Keratinocyte (primary cell): ENCODE results near the gene MRS2. TPM values are rescaled to one million over a fixed set of nuclear protein-coding genes. Genes with fewer than 3 reads are reported as not detected.

Experiments used
- DNase-seq: peaks from one replicate; pipeline ENCODE4 v3.0.0-alpha.2; 2011; ENCODE audit warnings: low read depth, missing footprints, low spot score
- FAIRE-seq: peaks from 2 replicates; lab custom pipeline; 2011; peaks lifted over from hg19 to GRCh38; lab: Jason Lieb, UNC
- H2AFZ ChIP-seq: 2 replicates; pipeline ENCODE4 v1.6.0; 2012; ENCODE audit warnings: low read length, control low read depth, inconsistent platforms; ENCODE audit not compliant: control insufficient read depth
- H3K27ac ChIP-seq: 2 replicates; pipeline ENCODE4 v1.5.1; 2011; ENCODE audit warnings: low read length; ENCODE audit not compliant: control insufficient read depth, insufficient read depth
- H3K27me3 ChIP-seq: 3 replicates; pipeline ENCODE4 v1.6.0; 2011; ENCODE audit warnings: low read length; ENCODE audit not compliant: control insufficient read depth, insufficient read depth; ENCODE audit errors: extremely low read depth
- H3K36me3 ChIP-seq, 2 experiments: 2 replicates in 1 of 2; 3 replicates in 1 of 2; pipeline ENCODE4 v1.5.1; 2011; ENCODE audit warnings: low read length in 2 of 2, mild to moderate bottlenecking in 1 of 2; ENCODE audit not compliant: control insufficient read depth in 2 of 2, insufficient read depth in 2 of 2; ENCODE audit errors: extremely low read depth in 1 of 2
- H3K4me1 ChIP-seq: 3 replicates; pipeline ENCODE4 v1.5.1; 2011; ENCODE audit warnings: low read length; ENCODE audit not compliant: control insufficient read depth, insufficient read depth; ENCODE audit errors: extremely low read depth
- H3K4me2 ChIP-seq: 3 replicates; pipeline ENCODE4 v1.6.0; 2011; ENCODE audit warnings: low read depth, low read length; ENCODE audit not compliant: control insufficient read depth, insufficient read depth; ENCODE audit errors: extremely low read depth
- H3K4me3 ChIP-seq, 3 experiments: fragments of 200-600 bp in 1 of 3; sonication (generic) in 1 of 3; 2 replicates in 2 of 3; 3 replicates in 1 of 3; pipeline ENCODE4 v1.5.1; 2011 to 2016; ENCODE audit warnings: low read length in 3 of 3, mild to moderate bottlenecking in 3 of 3, control low read depth in 2 of 3, inconsistent platforms in 1 of 3, low read depth in 1 of 3, mixed read lengths in 1 of 3, mixed run types in 1 of 3, moderate library complexity in 1 of 3; ENCODE audit not compliant: control insufficient read depth in 2 of 3, insufficient read depth in 2 of 3; ENCODE audit errors: extremely low read depth in 1 of 3
- H3K79me2 ChIP-seq: 2 replicates; pipeline ENCODE4 v1.6.0; 2012; ENCODE audit warnings: low read length; ENCODE audit not compliant: control insufficient read depth, insufficient read depth
- H3K9ac ChIP-seq: 3 replicates; pipeline ENCODE4 v1.6.0; 2011; ENCODE audit warnings: low read length; ENCODE audit not compliant: control insufficient read depth, insufficient read depth; ENCODE audit errors: extremely low read depth
- H3K9me1 ChIP-seq: 3 replicates; pipeline ENCODE4 v1.6.0; 2011; ENCODE audit warnings: low read length; ENCODE audit not compliant: control insufficient read depth, insufficient read depth; ENCODE audit errors: extremely low read depth
- H3K9me3 ChIP-seq: 2 replicates; pipeline ENCODE4 v1.5.1; 2012; ENCODE audit warnings: low read depth, low read length; ENCODE audit not compliant: control insufficient read depth
- H4K20me1 ChIP-seq: 3 replicates; pipeline ENCODE4 v1.6.0; 2011; ENCODE audit warnings: low read length; ENCODE audit not compliant: control insufficient read depth, insufficient read depth; ENCODE audit errors: extremely low read depth
- CTCF ChIP-seq, 3 experiments: IDR thresholded peaks in 1 of 3; conservative IDR thresholded peaks in 1 of 3; optimal IDR thresholded peaks in 1 of 3; 2 replicates in 2 of 3; 3 replicates in 1 of 3; pipeline versions ENCODE3 to v1.5.1; 2011; ENCODE audit warnings: low read length in 3 of 3, mild to moderate bottlenecking in 3 of 3, moderate library complexity in 2 of 3, control low read depth in 1 of 3, inconsistent platforms in 1 of 3; ENCODE audit not compliant: insufficient read depth in 2 of 3; ENCODE audit errors: extremely low read depth in 1 of 3
- EZH2 ChIP-seq: IDR thresholded peaks from one replicate; pipeline ENCODE4 v1.6.1; 2012; ENCODE audit warnings: inconsistent platforms, mild to moderate bottlenecking, low read length, moderate library complexity
- dilution Hi-C: fragments of 300-500 bp; cut with MboI; formaldehyde crosslinking; loops from one replicate; pipeline ENCODE4 v1.7.0; 2020; ENCODE audit warnings: low sequenced_read_pairs; ENCODE audit not compliant: extremely low pct_ligation_motif_present
- polyA plus RNA-seq, 5 experiments: library from polyadenylated mRNA; depleted of rRNA in 3 of 5; stranded (reverse) in 3 of 5; stranded (forward) in 1 of 5; unstranded in 1 of 5; fragments of >200 nt; gene quantifications; 1 replicate in 1 of 5; 2 replicates in 3 of 5; 3 replicates in 1 of 5; pipeline versions ENCODE4 v1.2.1 to v1.2.3, GENCODE V29; 2011 to 2012; ENCODE audit warnings: missing spikeins in 2 of 5, low read depth in 1 of 5, low replicate concordance in 1 of 5

MRS2 gene
- polyA plus RNA-seq, 1 donor (not counting 4 experiments of a cell fraction or from before 2014, with no cell fraction given): 26.9 TPM

DNA sequence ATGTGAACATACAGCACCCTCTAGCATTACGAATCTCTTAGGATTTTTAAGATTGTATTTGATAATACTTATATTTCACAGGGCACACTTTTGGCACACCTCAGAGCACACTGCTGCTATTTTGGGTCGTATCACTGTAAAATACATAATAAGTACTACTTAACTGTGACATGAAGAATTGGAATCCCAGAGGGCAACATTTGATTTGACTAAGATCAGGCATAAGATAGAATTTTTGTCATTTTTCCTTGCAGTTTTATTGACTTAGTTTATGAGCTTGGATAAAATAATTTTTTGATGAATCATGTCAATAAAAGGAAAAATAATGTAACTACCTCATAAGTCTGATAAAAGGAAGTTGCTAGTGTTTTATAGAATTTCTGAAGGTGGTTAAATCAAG lies 22.4 kb downstream of the MRS2 start:
- dilution Hi-C loops: no loop called here
- Histone ChIP-seq H3K4me2 (no peak overlapping the region), H3K27ac (no peak overlapping the region), H3K79me2 (no peaks in the 10 kb centered on the region), H4K20me1 (no peaks in the 10 kb centered on the region), H3K9me1 (peaks cover 2% of the 10 kb centered on the region), H3K27me3 (no peaks in the 10 kb centered on the region), H3K36me3 (peaks cover 17 to 19% of the 10 kb centered on the region in 2 experiments), H2AFZ (no peak overlapping the region), H3K9ac (no peak overlapping the region), H3K4me3 (no peak overlapping the region), H3K9me3 (no peaks in the 10 kb centered on the region), H3K4me1 (peaks cover 3% of the 10 kb centered on the region)
- TF ChIP-seq CTCF (optimal IDR thresholded peaks at IDR 0.05 in 1 of 3, IDR thresholded peaks at IDR 0.05 in 1 of 3, conservative IDR thresholded peaks at IDR 0.05 in 1 of 3; ENCODE audit: extremely low read depth in 1 of 3, insufficient read depth in 2 of 3, low read length in 3 of 3) (no peak), EZH2 (no peak)
- DNase-seq (no peak), FAIRE-seq (no peak)

- DNase-seq (no peak), FAIRE-seq (no peak)
- no peak overlapping the region for H3K27ac ChIP-seq
- no peaks in the 10 kb centered on the region for H3K9me3 ChIP-seq
- H2AFZ ChIP-seq: no peak overlapping the region
- H3K36me3 ChIP-seq: peaks cover 12 to 16% of the 10 kb centered on the region in 2 experiments
- peaks cover 2% of the 10 kb centered on the region for H3K9me1 ChIP-seq
- no peaks in the 10 kb centered on the region for H3K27me3 ChIP-seq
- TF ChIP-seq CTCF (optimal IDR thresholded peaks at IDR 0.05 in 1 of 3, IDR thresholded peaks at IDR 0.05 in 1 of 3, conservative IDR thresholded peaks at IDR 0.05 in 1 of 3; ENCODE audit: extremely low read depth in 1 of 3, insufficient read depth in 2 of 3, low read length in 3 of 3) (no peak), EZH2 (no peak)
- H3K4me3 ChIP-seq: no peak overlapping the region
- H3K9ac ChIP-seq: no peak overlapping the region
- H3K79me2 ChIP-seq: no peaks in the 10 kb centered on the region
- H3K4me1 ChIP-seq: peaks cover 3% of the 10 kb centered on the region
- no peaks in the 10 kb centered on the region for H4K20me1 ChIP-seq
- no peak overlapping the region for H3K4me2 ChIP-seq
- dilution Hi-C loops: no loop called here
Observed at GRCh38 chr6:24426729-24427446, 24.2 kb downstream of the MRS2 start.
